ENCODE data around the gene ORMDL2.
"Not testable (repeated sequence)": the region's sequence is repeated elsewhere in the genome, so short reads cannot be mapped to it uniquely, and the experiment has no call there.

The ORMDL2 gene

DNA sequence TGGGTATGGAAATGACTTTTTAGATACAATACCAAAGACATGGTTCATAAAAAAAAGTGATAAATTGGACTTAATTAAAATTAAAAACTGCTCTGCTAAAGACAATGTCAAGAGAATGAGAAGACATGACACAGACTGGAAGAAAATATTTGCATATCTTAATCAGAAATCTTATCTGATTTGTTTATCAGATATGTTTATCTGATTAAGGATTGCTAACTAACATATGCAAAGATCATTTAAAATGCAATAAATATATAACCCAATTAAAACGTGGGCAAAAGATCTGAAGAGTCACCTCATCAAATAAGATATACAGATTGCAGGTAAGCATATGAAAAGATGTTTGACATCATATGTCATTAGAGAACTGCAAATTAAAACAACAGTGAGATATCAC is 34.9 kb downstream of the ORMDL2 start:
- WGBS: no CpG with 5 or more reads among the region's 1 CpG
- Histone ChIP-seq H3K4me1 (ENCODE audit: insufficient read depth, low read length) (peaks cover 14% of the 10 kb centered on the region; the same call in 1 of the 2 replicates), H3K27me3 (ENCODE audit: insufficient read depth, low read length) (no peaks in the 10 kb centered on the region), H3K4me3 (ENCODE audit: low read length) (no peak overlapping the region), H3K36me3 (ENCODE audit: insufficient read depth, low read length) (no peaks in the 10 kb centered on the region), H3K9me3 (ENCODE audit: insufficient read depth, low read depth, low read length) (no peaks in the 10 kb centered on the region), H3K27ac (ENCODE audit: low read depth, low read length) (no peak overlapping the region), H3K9ac (ENCODE audit: low read depth, low read length) (no peak overlapping the region)

- Histone ChIP-seq H3K27me3 (ENCODE audit: insufficient read depth, low read length) (no peaks in the 10 kb centered on the region), H3K9me3 (ENCODE audit: insufficient read depth, low read depth, low read length) (0 out of 2 replicates have a peak, but pooled peaks cover 8% of the 10 kb centered on the region), H3K36me3 (ENCODE audit: insufficient read depth, low read length) (no peaks in the 10 kb centered on the region), H3K4me1 (ENCODE audit: insufficient read depth, low read length) (no peaks in the 10 kb centered on the region), H3K4me3 (ENCODE audit: low read length) (no peak overlapping the region), H3K27ac (ENCODE audit: low read depth, low read length) (no peak overlapping the region), H3K9ac (ENCODE audit: low read depth, low read length) (no peak overlapping the region)
- 92% methylated on average over 8 of the region's 8 CpGs for WGBS
These were observed 43.6 kb downstream of the ORMDL2 start for GRCh38 chr12:55861396-55861795.

GRCh38 chr12:55861871-55862270 is 44.0 kb downstream of the ORMDL2 start:
- no peaks in the 10 kb centered on the region for H3K27me3 ChIP-seq (ENCODE audit: insufficient read depth, low read length)
- 0 out of 2 replicates have a peak, but pooled peaks cover 8% of the 10 kb centered on the region for H3K9me3 ChIP-seq (ENCODE audit: insufficient read depth, low read depth, low read length)
- H3K4me3 ChIP-seq (ENCODE audit: low read length): no peak overlapping the region
- no peak overlapping the region for H3K9ac ChIP-seq (ENCODE audit: low read depth, low read length)
- WGBS: 94% methylated on average over 2 of the region's 3 CpGs
- H3K27ac ChIP-seq (ENCODE audit: low read depth, low read length): no peak overlapping the region
- no peaks in the 10 kb centered on the region for H3K36me3 ChIP-seq (ENCODE audit: insufficient read depth, low read length)
- H3K4me1 ChIP-seq (ENCODE audit: insufficient read depth, low read length): no peaks in the 10 kb centered on the region

DNA sequence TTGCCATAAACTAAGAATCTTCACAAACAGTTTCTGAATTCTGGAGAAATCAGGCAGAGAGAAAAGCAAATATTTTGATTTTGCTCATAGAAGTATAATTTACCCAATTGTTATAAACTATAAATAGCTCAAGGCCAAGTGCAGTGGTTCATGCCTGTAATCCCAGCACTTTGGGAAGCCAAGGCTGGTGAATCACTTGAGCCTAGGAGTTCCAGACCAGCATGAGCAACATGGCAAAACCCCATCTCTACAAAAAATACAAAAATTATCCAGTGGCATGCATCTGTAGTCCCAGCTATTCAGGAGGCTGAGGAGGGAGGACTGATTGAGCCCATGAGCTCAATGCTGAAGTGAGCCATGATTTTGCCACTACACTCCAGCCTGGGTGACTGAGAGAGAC is 44.4 kb downstream of the ORMDL2 start:
- no peak overlapping the region for H3K27ac ChIP-seq (ENCODE audit: low read depth, low read length)
- H3K4me1 ChIP-seq (ENCODE audit: insufficient read depth, low read length): no peaks in the 10 kb centered on the region
- H3K36me3 ChIP-seq (ENCODE audit: insufficient read depth, low read length): no peaks in the 10 kb centered on the region
- H3K4me3 ChIP-seq (ENCODE audit: low read length): no peak overlapping the region
- 0 out of 2 replicates have a peak, but pooled peaks cover 8% of the 10 kb centered on the region for H3K9me3 ChIP-seq (ENCODE audit: insufficient read depth, low read depth, low read length)
- H3K9ac ChIP-seq (ENCODE audit: low read depth, low read length): no peak overlapping the region
- H3K27me3 ChIP-seq (ENCODE audit: insufficient read depth, low read length): no peaks in the 10 kb centered on the region

DNA sequence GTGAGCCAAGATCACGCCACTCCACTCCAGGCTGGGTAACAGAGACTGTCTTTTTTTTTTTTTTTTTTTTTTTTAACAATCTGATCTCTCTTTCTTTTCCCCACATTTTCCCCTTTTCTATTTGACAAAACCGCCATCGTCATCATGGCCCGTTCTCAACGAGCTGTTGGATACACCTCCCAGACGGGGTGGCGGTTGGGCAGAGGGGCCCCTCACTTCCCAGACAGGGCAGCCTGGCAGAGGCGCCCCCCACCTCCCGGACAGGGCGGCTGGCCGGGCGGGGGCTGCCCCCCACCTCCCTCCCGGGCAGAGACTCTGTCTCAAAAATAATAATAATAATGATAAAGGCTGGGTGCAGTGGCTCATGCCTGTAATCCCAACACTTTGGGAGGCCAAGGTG is 45.1 kb downstream of the ORMDL2 start:
- H3K27me3 ChIP-seq (ENCODE audit: insufficient read depth, low read length); H3K27ac ChIP-seq (ENCODE audit: low read depth, low read length); H3K9me3 ChIP-seq (ENCODE audit: insufficient read depth, low read depth, low read length); H3K36me3 ChIP-seq (ENCODE audit: insufficient read depth, low read length); H3K4me3 ChIP-seq (ENCODE audit: low read length); H3K4me1 ChIP-seq (ENCODE audit: insufficient read depth, low read length); H3K9ac ChIP-seq (ENCODE audit: low read depth, low read length): not testable (repeated sequence)
- WGBS: 99% methylated on average over 12 of the region's 13 CpGs

- Histone ChIP-seq H3K27me3 (ENCODE audit: insufficient read depth, low read length) (no peaks in the 10 kb centered on the region), H3K36me3 (ENCODE audit: insufficient read depth, low read length) (no peaks in the 10 kb centered on the region), H3K9ac (ENCODE audit: low read depth, low read length) (no peak overlapping the region), H3K27ac (ENCODE audit: low read depth, low read length) (no peak overlapping the region), H3K4me1 (ENCODE audit: insufficient read depth, low read length) (no peaks in the 10 kb centered on the region), H3K4me3 (ENCODE audit: low read length) (no peak overlapping the region), H3K9me3 (ENCODE audit: insufficient read depth, low read depth, low read length) (0 out of 2 replicates have a peak, but pooled peaks cover 8% of the 10 kb centered on the region)
- WGBS: 91% methylated on average over 1 of the region's 2 CpGs
These were observed 47.5 kb downstream of the ORMDL2 start for GRCh38 chr12:55865327-55865726.

DNA sequence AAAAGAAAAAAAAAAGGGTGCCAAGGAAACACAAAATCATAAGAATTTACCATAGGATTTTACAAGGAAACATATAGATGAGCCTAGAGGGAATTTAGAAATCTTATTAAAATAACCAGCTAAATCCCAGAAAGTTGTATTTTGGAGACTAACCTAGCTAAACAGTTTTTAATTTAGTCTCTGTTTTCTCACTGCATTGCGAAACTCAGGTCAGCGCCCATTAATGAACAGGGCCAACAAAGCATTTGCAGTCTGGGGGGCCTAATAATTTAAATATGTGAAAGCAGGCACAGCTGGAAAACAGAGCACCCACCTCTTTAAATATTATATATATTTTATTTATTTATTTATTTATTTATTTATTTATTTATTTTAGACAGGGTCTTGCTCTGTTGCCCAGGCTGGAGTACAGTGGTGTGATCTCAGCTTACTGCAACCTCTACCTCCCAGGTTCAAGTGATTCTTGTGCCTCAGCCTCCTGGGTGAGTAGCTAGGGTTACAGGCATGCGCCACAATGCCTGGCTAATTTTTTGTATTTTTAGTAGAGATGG is 48.7 kb downstream of the ORMDL2 start:
- H3K27ac ChIP-seq (ENCODE audit: low read depth, low read length); H3K36me3 ChIP-seq (ENCODE audit: insufficient read depth, low read length); H3K9ac ChIP-seq (ENCODE audit: low read depth, low read length); H3K9me3 ChIP-seq (ENCODE audit: insufficient read depth, low read depth, low read length); H3K4me3 ChIP-seq (ENCODE audit: low read length); H3K27me3 ChIP-seq (ENCODE audit: insufficient read depth, low read length); H3K4me1 ChIP-seq (ENCODE audit: insufficient read depth, low read length): not testable (repeated sequence)
- 98% methylated on average over 3 of the region's 3 CpGs for WGBS

Data from HUES64 (cell line).